ENCODE measurements around the gene GAS2L2. TPM values are rescaled to one million over a fixed set of nuclear protein-coding genes. Genes with fewer than 3 reads are reported as not detected.

The GAS2L2 gene
- polyA plus RNA-seq = 0.02 to 0.05 TPM (median 0.05 TPM) in 3 replicates
- polyA plus RNA-seq (2011; ENCODE audit: low read depth) = not detected
- 0.05 TPM in 1 of 2 replicates, not detected in the other for polyA plus RNA-seq (2011; cell fraction: cytosol; rRNA removed)
- polyA plus RNA-seq (2011; cell fraction: nucleus; rRNA removed) = 0.14 TPM in 1 of 2 replicates, not detected in the other
- 0.05 TPM in 1 of 2 replicates, not detected in the other for polyA plus RNA-seq (2012; ENCODE audit: low replicate concordance)
- polyA minus RNA-seq = not detected in 3 replicates
- not detected for polyA minus RNA-seq (2011; cell fraction: cytosol; rRNA and poly(A)+ RNA removed)
- not detected in 2 replicates for polyA minus RNA-seq (2011; cell fraction: nucleus; rRNA and poly(A)+ RNA removed)

DNA sequence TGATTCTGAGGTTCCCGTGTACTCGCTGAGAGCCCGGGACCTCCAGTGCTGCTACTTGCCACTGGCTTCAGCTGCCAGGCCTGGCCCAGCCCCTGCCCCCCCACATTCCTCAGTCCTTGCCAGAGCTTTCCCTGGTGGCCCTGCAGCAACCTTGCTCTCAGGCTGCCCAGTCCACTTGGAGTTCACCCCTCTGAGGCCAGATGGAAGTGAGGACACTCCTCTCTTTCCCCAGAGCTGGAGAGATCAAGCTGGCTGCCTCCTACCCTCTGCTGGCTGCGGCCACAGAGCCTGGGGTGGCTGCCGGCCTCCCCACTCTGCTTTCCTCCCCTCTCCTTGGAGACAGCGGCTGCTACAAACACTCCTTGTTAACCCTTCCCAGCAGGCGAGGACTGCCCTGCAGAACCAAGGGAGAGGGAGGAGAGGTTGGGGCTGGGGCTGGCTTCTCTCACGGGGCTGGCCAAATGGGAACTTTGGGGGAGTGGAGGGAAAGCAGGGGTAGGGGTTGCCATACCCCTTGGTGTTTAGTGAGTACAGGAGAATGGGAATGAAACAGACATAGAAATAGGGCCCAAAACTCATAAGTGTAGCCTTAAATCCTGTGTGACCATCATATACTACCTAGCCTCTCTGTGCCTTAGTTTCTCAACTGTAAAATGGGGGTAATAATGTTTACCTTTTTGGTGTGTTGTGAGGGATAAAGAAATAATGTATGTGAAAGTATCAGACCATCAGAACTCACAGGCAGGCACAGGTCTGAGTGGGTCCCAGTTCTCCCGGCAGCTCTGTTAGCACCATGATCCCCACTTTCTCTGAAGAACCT is at the start of gene GAS2L2:
GAS2L2 (minus strand) TSS at position 295 of the 820 bp plus-strand sequence. CDS start 389 bp downstream, outside the sequence.
- DNase-seq (ENCODE audit: low read depth, low spot score) = no peak
- Histone ChIP-seq H3K4me2 (ENCODE audit: control insufficient read depth, extremely low read depth, insufficient read depth, low read depth, low read length) (no peak within 1 kb of the TSS), H3K4me1 (ENCODE audit: control insufficient read depth, extremely low read depth, insufficient read depth, low read length) (peaks cover 22% of the 10 kb centered on the region), H3K27ac (ENCODE audit: control insufficient read depth, insufficient read depth, low read length) (no peak within 1 kb of the TSS), H3K36me3 (ENCODE audit: control insufficient read depth in 2 of 2, extremely low read depth in 1 of 2, insufficient read depth in 2 of 2, low read length in 2 of 2) (no peaks in the 10 kb centered on the region), H4K20me1 (ENCODE audit: control insufficient read depth, extremely low read depth, insufficient read depth, low read length) (no peaks in the 10 kb centered on the region), H3K9me3 (ENCODE audit: control insufficient read depth, low read depth, low read length) (no peaks in the 10 kb centered on the region), H3K27me3 (ENCODE audit: control insufficient read depth, extremely low read depth, insufficient read depth, low read length) (no peaks in the 10 kb centered on the region), H3K4me3 (ENCODE audit: control insufficient read depth in 2 of 3, extremely low read depth in 1 of 3, insufficient read depth in 2 of 3, low read depth in 1 of 3, low read length in 3 of 3) (no peak within 1 kb of the TSS), H3K79me2 (ENCODE audit: control insufficient read depth, insufficient read depth, low read length) (no peaks in the 10 kb centered on the region), H3K9me1 (ENCODE audit: control insufficient read depth, extremely low read depth, insufficient read depth, low read length) (peaks cover 3% of the 10 kb centered on the region), H3K9ac (ENCODE audit: control insufficient read depth, extremely low read depth, insufficient read depth, low read length) (no peak within 1 kb of the TSS), H2AFZ (ENCODE audit: control insufficient read depth, low read length) (no peak within 1 kb of the TSS)
- no peak for FAIRE-seq
- TF ChIP-seq EZH2 (IDR thresholded peaks at IDR 0.05; ENCODE audit: low read length) (no peak), CTCF (optimal IDR thresholded peaks at IDR 0.05 in 1 of 3, IDR thresholded peaks at IDR 0.05 in 1 of 3, conservative IDR thresholded peaks at IDR 0.05 in 1 of 3; ENCODE audit: extremely low read depth in 1 of 3, insufficient read depth in 2 of 3, low read length in 3 of 3) (no peak)
- dilution Hi-C loops (cut with MboI; ENCODE audit: extremely low pct_ligation_motif_present, low sequenced_read_pairs) = no loop called here

DNA sequence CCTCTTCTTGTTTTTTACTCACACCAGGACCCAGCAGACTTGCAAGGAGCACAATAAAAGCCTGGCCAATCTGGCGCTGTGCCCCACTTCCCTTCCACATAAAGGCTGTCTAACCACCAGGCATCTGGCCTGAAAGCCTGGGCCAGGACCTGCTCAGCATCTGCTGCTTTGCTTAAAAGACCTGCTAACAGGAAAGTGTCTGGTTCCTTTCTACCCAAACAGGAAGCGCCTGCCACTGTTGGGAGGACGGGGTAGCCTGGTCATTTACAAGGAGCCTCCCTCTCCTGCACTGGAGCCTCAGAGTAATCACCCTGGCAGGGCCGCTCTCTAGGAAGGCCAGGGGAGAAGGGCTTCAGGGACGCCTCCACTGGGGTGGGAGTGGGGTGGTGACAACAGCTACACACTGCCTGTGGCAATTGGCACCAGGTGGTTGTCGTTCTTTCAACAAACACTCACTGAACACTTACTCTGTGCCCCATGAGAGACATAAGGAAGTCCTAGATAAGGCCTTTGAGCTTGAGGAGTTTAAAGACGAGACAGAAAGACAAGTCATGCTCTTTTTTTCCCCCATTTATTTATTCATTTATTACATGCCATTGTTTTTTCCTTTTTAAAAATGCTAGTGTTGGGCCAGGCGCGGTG is 48.7 kb upstream of the GAS2L2 start:
- H3K4me1 ChIP-seq (ENCODE audit: control insufficient read depth, extremely low read depth, insufficient read depth, low read length) = peaks cover 9% of the 10 kb centered on the region
- no peak overlapping the region for H3K27ac ChIP-seq (ENCODE audit: control insufficient read depth, insufficient read depth, low read length)
- DNase-seq (ENCODE audit: low read depth, low spot score) (no peak), FAIRE-seq (no peak)
- peak overlapping the region; percentile 55 for H2AFZ ChIP-seq (ENCODE audit: control insufficient read depth, low read length)
- TF ChIP-seq EZH2 (IDR thresholded peaks at IDR 0.05; ENCODE audit: low read length) (no peak), CTCF (optimal IDR thresholded peaks at IDR 0.05 in 1 of 3, IDR thresholded peaks at IDR 0.05 in 1 of 3, conservative IDR thresholded peaks at IDR 0.05 in 1 of 3; ENCODE audit: extremely low read depth in 1 of 3, insufficient read depth in 2 of 3, low read length in 3 of 3) (no peak)
- H3K79me2 ChIP-seq (ENCODE audit: control insufficient read depth, insufficient read depth, low read length) = no peaks in the 10 kb centered on the region
- no peaks in the 10 kb centered on the region for H3K9me3 ChIP-seq (ENCODE audit: control insufficient read depth, low read depth, low read length)
- no peaks in the 10 kb centered on the region for H3K27me3 ChIP-seq (ENCODE audit: control insufficient read depth, extremely low read depth, insufficient read depth, low read length)
- no peak overlapping the region for H3K4me3 ChIP-seq (ENCODE audit: control insufficient read depth in 2 of 3, extremely low read depth in 1 of 3, insufficient read depth in 2 of 3, low read depth in 1 of 3, low read length in 3 of 3)
- no peaks in the 10 kb centered on the region for H3K36me3 ChIP-seq (ENCODE audit: control insufficient read depth in 2 of 2, extremely low read depth in 1 of 2, insufficient read depth in 2 of 2, low read length in 2 of 2)
- dilution Hi-C loops (cut with MboI; ENCODE audit: extremely low pct_ligation_motif_present, low sequenced_read_pairs) = no loop called here
- H4K20me1 ChIP-seq (ENCODE audit: control insufficient read depth, extremely low read depth, insufficient read depth, low read length) = no peaks in the 10 kb centered on the region
- H3K9me1 ChIP-seq (ENCODE audit: control insufficient read depth, extremely low read depth, insufficient read depth, low read length) = no peaks in the 10 kb centered on the region
- H3K9ac ChIP-seq (ENCODE audit: control insufficient read depth, extremely low read depth, insufficient read depth, low read length) = no peak overlapping the region
- no peak overlapping the region for H3K4me2 ChIP-seq (ENCODE audit: control insufficient read depth, extremely low read depth, insufficient read depth, low read depth, low read length)

All from keratinocyte (primary cell).